WTC11 (cell line): ENCODE data around the gene DRC1. TPM values are rescaled to one million over a fixed set of nuclear protein-coding genes. Genes with fewer than 3 reads are reported as not detected.

Experiments used
- ATAC-seq: fragments of 200-7000 bp; cut with Tn5 transposase; 2 replicates; pipeline ENCODE4 v1.10.0; 2021; ENCODE audit warnings: mild to moderate bottlenecking, moderate library complexity
- CTCF ChIA-PET: fragments of 300-600 bp; sonication (Branson Sonifier 250); formaldehyde crosslinking; loops from one replicate; lab custom pipeline; 2021; ENCODE audit warnings: antibody characterized with exemption; lab: Charles Lee
- POLR2A ChIA-PET: fragments of 350-600 bp; sonication (Branson Sonifier 250); formaldehyde crosslinking; loops from one replicate; lab custom pipeline; 2021; ENCODE audit warnings: antibody characterized with exemption; lab: Charles Lee
- DNase-seq: peaks from one replicate; pipeline ENCODE4 v3.0.0; 2021; ENCODE audit warnings: low spot score
- H3K27ac Mint-ChIP-seq: 2 replicates; pipeline ENCODE4 v1.8.0; 2021; ENCODE audit warnings: mixed read lengths
- H3K27me3 Mint-ChIP-seq: 2 replicates; pipeline ENCODE4 v1.8.0; 2021; ENCODE audit warnings: low read depth, mild to moderate bottlenecking, moderate library complexity, mixed read lengths
- H3K36me3 Mint-ChIP-seq: 2 replicates; pipeline ENCODE4 v1.8.0; 2021; ENCODE audit warnings: mixed read lengths
- H3K4me1 Mint-ChIP-seq: 2 replicates; pipeline ENCODE4 v1.8.0; 2022; ENCODE audit warnings: mixed read lengths
- H3K4me3 Mint-ChIP-seq: 2 replicates; pipeline ENCODE4 v1.8.0; 2021; ENCODE audit warnings: mild to moderate bottlenecking, moderate library complexity, mixed read lengths
- H3K9me3 Mint-ChIP-seq: 2 replicates; pipeline ENCODE4 v1.8.0; 2021; ENCODE audit warnings: mixed read lengths
- AFF4 ChIP-seq: sonication (generic); formaldehyde crosslinking; IDR thresholded peaks from 2 replicates; pipeline ENCODE4 v1.8.1; 2023; ENCODE audit warnings: mild to moderate bottlenecking, missing genetic modification reagents, borderline replicate concordance
- ARID4B ChIP-seq: sonication (generic); formaldehyde crosslinking; IDR thresholded peaks from 2 replicates; pipeline ENCODE4 v1.8.0; 2023; ENCODE audit warnings: missing genetic modification reagents, mild to moderate bottlenecking, borderline replicate concordance
- ATF1 ChIP-seq: sonication (generic); formaldehyde crosslinking; IDR thresholded peaks from 2 replicates; pipeline ENCODE4 v1.8.1; 2023; ENCODE audit warnings: mild to moderate bottlenecking, moderate library complexity, missing genetic modification reagents
- ELF4 ChIP-seq: sonication (generic); formaldehyde crosslinking; IDR thresholded peaks from 2 replicates; pipeline ENCODE4 v1.8.1; 2022; ENCODE audit warnings: low read depth, mild to moderate bottlenecking, moderate library complexity, missing genetic modification reagents
- FOXK1 ChIP-seq: sonication (generic); formaldehyde crosslinking; IDR thresholded peaks from 2 replicates; pipeline ENCODE4 v1.8.0; 2022; ENCODE audit warnings: mild to moderate bottlenecking, moderate library complexity, missing genetic modification reagents
- IRF2 ChIP-seq: sonication (generic); formaldehyde crosslinking; IDR thresholded peaks from 2 replicates; pipeline ENCODE4 v1.8.0; 2022; ENCODE audit warnings: low read depth, missing genetic modification reagents, borderline replicate concordance
- JUN ChIP-seq: sonication (generic); formaldehyde crosslinking; IDR thresholded peaks from 2 replicates; pipeline ENCODE4 v1.8.0; 2023; ENCODE audit warnings: mild to moderate bottlenecking, missing genetic modification reagents
- NFYB ChIP-seq: sonication (generic); formaldehyde crosslinking; conservative IDR thresholded peaks from 2 replicates; pipeline ENCODE4 v1.8.0; 2022; ENCODE audit warnings: low read depth, missing genetic modification reagents
- NR1H2 ChIP-seq: sonication (generic); formaldehyde crosslinking; IDR thresholded peaks from 2 replicates; pipeline ENCODE4 v1.9.0; 2021; ENCODE audit warnings: mild to moderate bottlenecking, moderate library complexity, missing genetic modification reagents
- PRDM15 ChIP-seq: sonication (generic); formaldehyde crosslinking; IDR thresholded peaks from 2 replicates; pipeline ENCODE4 v1.8.0; 2022; ENCODE audit warnings: missing genetic modification reagents
- PRRX2 ChIP-seq: fragments of 250-450 bp; sonication (Bioruptor Pico); IDR thresholded peaks from 2 replicates; pipeline ENCODE4 v1.8.0; 2021; ENCODE audit warnings: mild to moderate bottlenecking
- TCF7 ChIP-seq: sonication (generic); formaldehyde crosslinking; IDR thresholded peaks from 2 replicates; pipeline ENCODE4 v1.8.0; 2022; ENCODE audit warnings: mild to moderate bottlenecking, low read depth, missing genetic modification reagents, moderate library complexity
- TEAD1 ChIP-seq: sonication (generic); formaldehyde crosslinking; IDR thresholded peaks from 2 replicates; pipeline ENCODE4 v1.8.0; 2022; ENCODE audit warnings: mild to moderate bottlenecking, missing genetic modification reagents
- TEAD4 ChIP-seq: sonication (generic); formaldehyde crosslinking; IDR thresholded peaks from 2 replicates; pipeline ENCODE4 v1.8.0; 2022; ENCODE audit warnings: mild to moderate bottlenecking, missing genetic modification reagents
- TP53 ChIP-seq: sonication (generic); formaldehyde crosslinking; IDR thresholded peaks from 2 replicates; pipeline ENCODE4 v1.8.1; 2023; ENCODE audit warnings: mild to moderate bottlenecking, missing genetic modification reagents
- ZNF138 ChIP-seq: sonication (generic); formaldehyde crosslinking; conservative IDR thresholded peaks from 2 replicates; pipeline ENCODE4 v1.8.1; 2022; ENCODE audit warnings: mild to moderate bottlenecking, moderate library complexity, missing genetic modification reagents
- ZNF423 ChIP-seq: fragments of 250-450 bp; sonication (Bioruptor Pico); IDR thresholded peaks from 2 replicates; pipeline ENCODE4 v2.1.2; 2022; ENCODE audit warnings: mild to moderate bottlenecking, moderate library complexity
- ZNF425 ChIP-seq: fragments of 250-450 bp; sonication (Bioruptor Pico); conservative IDR thresholded peaks from 2 replicates; pipeline ENCODE4 v1.9.0; 2021; ENCODE audit warnings: mild to moderate bottlenecking
- ZNF671 ChIP-seq: fragments of 250-450 bp; sonication (Bioruptor Pico); IDR thresholded peaks from 2 replicates; pipeline ENCODE4 v1.8.0; 2021; ENCODE audit warnings: mild to moderate bottlenecking
- total RNA-seq: library from RNA; stranded (reverse); gene quantifications from 3 replicates; pipeline ENCODE4 v1.2.3, GENCODE V29; 2021
- TF ChIP-seq, protein P1 (sequence below): sonication (generic); formaldehyde crosslinking; IDR thresholded peaks from 2 replicates; pipeline ENCODE4 v1.8.1; 2023; ENCODE audit warnings: mild to moderate bottlenecking, missing genetic modification reagents

DRC1 gene
- total RNA-seq, 1 experiment from 2014 or later, result 0.55 TPM

DNA sequence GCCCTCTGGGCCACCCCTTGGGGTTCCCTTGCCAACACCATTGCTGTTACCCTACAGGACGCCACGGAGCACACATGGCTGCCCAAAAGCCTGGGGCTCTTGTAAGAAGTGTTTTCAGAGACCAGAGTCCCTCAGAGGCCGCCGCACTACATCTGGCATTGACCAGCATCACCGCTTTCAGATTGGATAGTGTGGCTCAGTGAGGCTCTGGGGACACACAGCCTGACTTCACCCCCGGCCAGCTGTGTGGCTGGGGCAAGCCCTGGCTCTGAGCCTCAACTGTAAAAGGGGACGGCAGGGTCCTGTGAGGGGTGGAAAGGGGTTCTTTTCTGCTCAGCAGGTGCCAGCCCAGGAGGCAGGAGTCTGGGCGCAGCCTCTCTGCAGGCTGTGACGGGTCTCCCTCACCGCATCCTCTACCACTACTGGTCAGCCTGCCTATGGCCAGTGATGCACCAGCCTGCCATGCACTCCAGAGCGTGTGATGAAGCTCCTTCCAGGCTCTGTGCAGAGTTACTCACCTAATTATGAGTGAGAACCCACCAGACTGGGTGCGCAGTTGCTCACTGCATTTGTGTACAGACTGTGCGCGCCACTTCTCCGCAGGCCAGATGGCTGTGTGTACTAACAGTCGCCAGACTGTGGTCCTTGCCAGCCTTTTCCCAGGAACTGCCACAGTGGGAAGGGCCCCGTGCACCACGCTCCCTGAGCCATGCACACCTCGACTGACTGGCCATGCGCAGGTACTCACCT is 86.9 kb downstream of the DRC1 start (continued):
- TF ChIP-seq ARID4B (CRISPR knock-in tag), result no peak
- no peak for TF ChIP-seq ZNF138 (CRISPR knock-in tag)
- no peak for TF ChIP-seq PRDM15 (CRISPR knock-in tag)
- TF ChIP-seq PRRX2 (CRISPR knock-in tag), result no peak
- TF ChIP-seq, protein P1, sequence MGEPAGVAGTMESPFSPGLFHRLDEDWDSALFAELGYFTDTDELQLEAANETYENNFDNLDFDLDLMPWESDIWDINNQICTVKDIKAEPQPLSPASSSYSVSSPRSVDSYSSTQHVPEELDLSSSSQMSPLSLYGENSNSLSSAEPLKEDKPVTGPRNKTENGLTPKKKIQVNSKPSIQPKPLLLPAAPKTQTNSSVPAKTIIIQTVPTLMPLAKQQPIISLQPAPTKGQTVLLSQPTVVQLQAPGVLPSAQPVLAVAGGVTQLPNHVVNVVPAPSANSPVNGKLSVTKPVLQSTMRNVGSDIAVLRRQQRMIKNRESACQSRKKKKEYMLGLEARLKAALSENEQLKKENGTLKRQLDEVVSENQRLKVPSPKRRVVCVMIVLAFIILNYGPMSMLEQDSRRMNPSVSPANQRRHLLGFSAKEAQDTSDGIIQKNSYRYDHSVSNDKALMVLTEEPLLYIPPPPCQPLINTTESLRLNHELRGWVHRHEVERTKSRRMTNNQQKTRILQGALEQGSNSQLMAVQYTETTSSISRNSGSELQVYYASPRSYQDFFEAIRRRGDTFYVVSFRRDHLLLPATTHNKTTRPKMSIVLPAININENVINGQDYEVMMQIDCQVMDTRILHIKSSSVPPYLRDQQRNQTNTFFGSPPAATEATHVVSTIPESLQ (CRISPR knock-in tag), result no peak
- no peak for TF ChIP-seq JUN (CRISPR knock-in tag)
- no peak for TF ChIP-seq ZNF425 (CRISPR knock-in tag)
- no peak for TF ChIP-seq TEAD1 (CRISPR knock-in tag)
- TF ChIP-seq NR1H2 (CRISPR knock-in tag), result no peak
- TF ChIP-seq FOXK1, result no peak
- TF ChIP-seq TCF7 (CRISPR knock-in tag), result no peak
- no peak for TF ChIP-seq NFYB (CRISPR knock-in tag)
- TF ChIP-seq TP53 (CRISPR knock-in tag), result no peak

- Mint-ChIP-seq H3K27ac (no peak overlapping the region), H3K36me3 (no peaks in the 10 kb centered on the region), H3K4me1 (no peaks in the 10 kb centered on the region; the same call in 1 of the 2 replicates), H3K4me3 (no peak overlapping the region), H3K9me3 (no peaks in the 10 kb centered on the region), H3K27me3 (no peaks in the 10 kb centered on the region)
- ChIA-PET POLR2A (no interaction called here), CTCF (no interaction called here)
- no peak for ATAC-seq
- TF ChIP-seq IRF2, result no peak
- TF ChIP-seq ATF1 (CRISPR knock-in tag), result no peak
- TF ChIP-seq AFF4, result no peak
- TF ChIP-seq ELF4 (CRISPR knock-in tag), result no peak
- no peak for TF ChIP-seq TEAD4 (CRISPR knock-in tag)
- no peak for TF ChIP-seq ZNF423 (CRISPR knock-in tag)
- no peak for TF ChIP-seq ZNF671
- DNase-seq, result no peak
These were observed 87.6 kb downstream of the DRC1 start for GRCh38 chr2:26489213-26489850.
